Stimulated activated CD4-positive, alpha-beta T cell treated with anti-CD3 and anti-CD28 coated beads, Interleukin-15, amount 100 ng/mL, for 48 hours (primary cell): ENCODE measurements around the gene DRD3.

Experiments
- DNase-seq, 2 donors: peaks; one replicate each; pipeline ENCODE4 v3.0.0-alpha.2; 2020; ENCODE audit warnings: low read depth in 2 of 2

The DRD3 gene

DNA sequence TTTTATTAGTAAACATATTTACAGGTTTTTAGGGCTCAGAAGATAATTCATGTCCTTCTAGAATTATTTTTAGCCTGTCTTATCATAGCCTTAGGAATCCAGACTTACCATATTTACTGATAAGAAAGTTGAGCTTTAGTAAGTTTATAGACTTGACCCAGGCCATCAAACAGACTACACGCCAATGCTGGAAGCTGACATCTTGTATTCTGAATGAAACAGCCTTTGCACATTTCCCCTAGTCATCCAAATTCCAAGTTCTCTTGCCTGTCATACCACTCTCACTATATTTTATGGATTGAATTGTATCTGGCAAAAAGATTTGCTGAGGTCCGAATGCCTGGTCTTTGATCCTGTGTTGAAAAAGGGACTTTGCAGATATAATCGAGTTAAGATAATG, 58.6 kb downstream of the DRD3 start:
- DNase-seq = no peak

DNA sequence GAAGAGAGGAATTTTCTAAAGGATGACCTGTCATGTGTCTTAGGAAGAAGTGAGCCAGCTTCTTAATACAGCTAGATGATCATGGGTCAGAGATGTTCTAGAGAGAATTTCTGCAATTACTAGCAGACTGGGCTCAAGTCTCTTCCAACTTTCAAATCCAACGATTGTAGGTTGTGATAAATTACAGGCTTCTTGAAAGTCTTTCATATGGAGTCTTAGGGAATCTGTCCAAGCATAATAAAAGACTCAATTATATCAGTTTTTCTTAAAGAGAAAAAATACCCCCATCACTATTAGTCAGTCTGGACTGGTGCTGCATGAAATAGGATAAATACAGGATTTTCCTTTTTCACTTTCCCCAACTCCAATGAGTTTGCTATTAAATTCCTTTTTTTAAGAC, 59.1 kb downstream of the DRD3 start:
- DNase-seq = no peak

DNA sequence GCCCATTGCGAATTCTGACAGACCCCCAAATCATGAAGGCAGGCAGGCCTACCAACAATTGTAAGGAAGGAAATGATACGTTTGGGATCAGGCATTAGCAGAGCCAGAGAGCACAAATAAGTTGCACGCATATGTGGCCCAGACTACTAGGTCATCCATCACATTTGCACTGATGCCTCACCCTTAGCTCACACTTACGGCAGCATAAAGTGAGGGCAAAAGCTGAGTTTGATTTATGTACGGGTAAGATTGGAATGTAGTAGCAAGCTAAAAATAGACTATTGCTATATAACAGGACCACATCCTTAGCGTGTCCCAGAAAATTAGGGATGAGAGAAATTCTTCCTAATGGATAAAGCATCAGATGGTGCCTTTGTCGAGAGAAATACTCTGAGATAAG, 63.7 kb downstream of the DRD3 start:
- no peak for DNase-seq

DNA sequence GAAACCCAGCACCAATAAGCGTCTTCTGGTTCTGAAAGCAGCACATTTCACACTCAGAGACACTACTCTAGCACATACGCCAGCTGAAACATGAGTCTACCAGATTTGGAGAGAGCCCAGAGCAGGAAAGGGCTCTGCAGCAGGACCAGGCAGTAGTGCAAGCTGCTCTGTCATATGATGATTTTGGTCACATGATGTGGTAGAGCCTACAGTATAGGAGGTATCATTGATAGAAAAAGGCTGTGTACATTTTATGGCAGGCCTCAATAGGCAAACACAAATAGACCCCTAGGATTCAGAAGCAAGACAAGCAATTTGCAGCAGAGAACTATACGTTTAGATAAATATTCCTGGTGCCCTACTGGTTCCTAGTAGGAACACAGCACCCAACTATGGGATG, 64.1 kb downstream of the DRD3 start:
- no peak for DNase-seq

DNA sequence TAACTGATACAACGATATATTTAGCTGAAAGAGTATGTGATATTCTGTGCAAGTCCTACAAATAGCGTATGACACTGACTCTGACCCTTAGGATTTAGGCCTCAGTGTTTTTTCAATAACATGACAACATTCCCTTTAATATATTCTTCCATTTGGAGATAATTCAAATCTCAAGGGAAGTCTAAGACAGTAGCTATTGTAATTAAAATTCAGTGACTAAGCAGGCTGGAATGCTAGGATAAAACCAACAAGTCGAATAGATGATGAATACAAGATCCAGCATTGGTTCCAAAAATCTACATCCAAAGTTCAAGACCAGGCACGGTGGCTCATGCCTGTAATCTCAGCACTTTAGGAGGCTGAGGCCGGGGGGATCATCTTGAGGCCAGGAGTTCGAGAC, 66.2 kb downstream of the DRD3 start:
- no peak for DNase-seq

DNA sequence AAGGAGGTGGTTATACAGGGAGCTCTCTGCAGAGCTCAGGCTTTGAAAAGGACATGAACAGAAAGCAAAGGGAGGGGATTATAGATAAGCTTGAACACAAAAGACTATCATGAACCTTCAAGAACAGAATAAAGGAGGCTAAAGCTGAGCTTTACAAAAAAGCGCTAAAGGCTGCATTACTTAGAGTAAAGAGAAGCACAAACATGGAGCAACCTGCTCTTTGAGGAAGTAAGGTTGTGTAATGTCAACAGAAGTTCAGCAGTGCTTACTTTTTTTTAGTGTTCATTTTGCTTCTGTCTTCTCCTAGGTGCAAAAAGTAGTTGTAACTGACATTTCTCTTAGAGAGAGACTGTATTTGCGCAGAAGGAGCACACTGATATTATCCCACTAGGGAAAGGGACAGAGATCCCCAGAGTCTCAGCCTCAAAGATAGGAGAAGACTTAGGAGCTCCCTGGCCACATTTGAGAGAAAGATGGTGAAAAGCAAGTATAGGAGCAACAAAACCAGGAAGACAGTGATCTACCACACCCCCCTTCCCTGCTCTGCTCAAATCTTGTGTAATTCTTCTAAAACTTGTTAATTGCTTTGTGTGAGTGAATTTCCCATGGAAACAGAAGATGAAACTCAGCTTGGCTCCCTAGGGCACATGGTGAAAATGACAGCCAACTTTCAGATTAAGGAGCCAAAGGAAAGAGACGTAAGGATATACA, 67.6 kb downstream of the DRD3 start:
- no peak for DNase-seq

DNA sequence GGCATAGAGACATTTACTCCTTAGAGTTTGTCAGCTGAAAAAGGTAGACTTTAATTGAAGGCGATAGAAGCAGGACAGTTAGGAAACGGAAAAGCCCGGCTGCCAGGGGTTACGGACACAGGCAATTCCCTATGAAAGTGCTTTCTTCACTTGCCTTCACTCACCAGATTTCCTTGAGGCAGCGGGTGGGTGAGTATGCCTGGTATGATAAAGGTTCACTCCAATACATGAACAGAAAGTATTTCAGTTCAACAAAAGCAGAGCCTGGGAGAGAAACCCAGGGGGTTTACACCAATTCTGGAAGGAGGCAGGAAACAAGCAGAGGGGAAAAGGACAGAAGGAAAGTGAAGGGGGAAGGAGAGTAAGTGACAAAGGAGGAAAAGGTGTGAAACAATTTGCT, 68.4 kb downstream of the DRD3 start:
- no peak for DNase-seq

DNA sequence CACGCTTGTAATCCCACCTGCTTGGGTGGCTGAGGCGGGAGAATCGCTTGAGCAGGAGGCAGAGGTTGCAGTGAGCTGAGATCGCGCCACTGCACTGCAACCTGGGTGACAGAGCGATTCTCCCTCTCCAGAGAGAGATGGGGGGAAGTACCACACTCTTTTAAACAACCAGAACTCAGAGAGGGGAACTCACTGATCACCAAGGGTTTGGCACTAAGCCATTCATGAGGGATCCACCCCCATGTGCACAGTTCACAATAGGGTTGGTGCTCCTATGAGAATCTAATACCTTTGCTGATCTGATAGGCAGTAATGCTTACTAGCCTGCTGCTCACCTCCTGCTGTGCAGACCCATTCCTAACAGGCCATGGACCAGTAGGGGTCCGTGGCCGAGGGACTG, 70.7 kb downstream of the DRD3 start:
- no peak for DNase-seq

DNA sequence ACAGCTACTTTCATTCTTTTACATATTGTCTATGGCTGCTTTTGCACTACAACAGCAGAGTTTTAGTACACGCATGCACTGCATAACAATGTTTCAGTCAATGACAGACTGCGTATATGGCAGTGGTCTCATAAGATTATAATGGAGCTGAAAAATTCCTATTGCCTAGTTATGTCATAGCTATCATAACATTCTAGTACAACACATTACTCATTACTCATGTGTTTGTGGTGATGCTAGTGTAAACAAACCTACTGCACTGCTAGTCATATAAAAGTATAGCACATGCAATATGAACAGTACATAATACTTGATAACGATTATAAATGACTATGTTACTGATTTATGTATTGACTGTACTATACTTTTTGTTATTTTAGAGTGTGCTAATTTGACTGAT, 74.4 kb downstream of the DRD3 start:
- DNase-seq = no peak

DNA sequence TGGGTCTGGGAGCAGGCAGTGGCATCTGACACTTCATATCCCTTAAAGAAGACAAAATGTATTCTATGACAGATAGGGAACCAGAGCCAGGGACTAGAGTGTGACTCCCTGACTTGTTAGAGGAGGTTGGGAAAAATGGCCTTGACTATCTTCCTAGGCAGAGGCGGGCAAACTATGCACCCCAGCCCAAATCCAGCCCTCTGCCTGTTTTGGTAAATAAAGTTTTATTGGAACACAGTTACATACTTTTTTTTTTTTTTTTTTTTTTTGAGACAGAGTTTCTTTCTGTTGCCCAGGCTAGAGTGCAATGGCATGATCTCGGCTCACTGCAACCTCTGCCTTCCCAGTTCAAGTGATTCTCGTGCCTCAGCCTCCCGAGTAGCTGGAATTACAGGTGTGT, 75.0 kb downstream of the DRD3 start:
- DNase-seq = no peak

DNA sequence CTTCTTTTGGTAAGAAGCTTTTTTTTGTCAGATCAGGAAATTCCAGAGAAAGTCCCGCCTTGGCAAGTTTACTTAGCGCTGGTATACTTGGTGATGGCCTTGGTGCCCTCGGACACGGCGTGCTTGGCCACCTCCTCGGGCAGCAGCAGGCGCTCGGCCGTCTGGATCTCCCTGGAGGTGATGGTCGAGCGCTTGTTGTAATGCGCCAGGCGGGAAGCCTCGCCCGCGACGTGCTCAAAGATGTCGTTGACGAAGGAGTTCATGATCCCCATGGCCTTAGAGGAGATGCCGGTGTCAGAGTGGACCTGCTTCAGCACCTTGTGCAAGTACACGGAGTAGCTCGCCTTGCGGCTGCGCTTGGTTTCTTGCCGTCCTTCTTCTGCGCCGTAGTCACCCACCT, 75.7 kb downstream of the DRD3 start:
- DNase-seq = no peak

DNA sequence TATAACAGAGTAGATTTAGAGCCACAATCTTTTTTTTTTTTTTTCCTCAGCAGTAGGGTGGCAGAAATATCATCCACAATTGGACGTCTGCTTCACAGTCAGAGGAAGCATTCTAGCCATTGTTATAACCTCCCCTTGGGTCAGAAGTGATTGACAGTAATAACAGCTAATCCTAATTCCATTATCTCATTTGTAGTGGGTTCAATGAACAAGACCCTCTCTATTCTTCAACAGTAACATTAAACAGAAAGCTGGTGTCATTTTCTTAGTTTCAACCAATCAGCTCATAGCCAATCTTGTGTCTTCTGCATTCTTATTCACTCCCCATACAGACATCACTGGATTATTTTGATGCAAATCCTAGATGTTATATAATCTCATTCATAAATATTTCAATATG, 77.8 kb downstream of the DRD3 start:
- no peak for DNase-seq

DNA sequence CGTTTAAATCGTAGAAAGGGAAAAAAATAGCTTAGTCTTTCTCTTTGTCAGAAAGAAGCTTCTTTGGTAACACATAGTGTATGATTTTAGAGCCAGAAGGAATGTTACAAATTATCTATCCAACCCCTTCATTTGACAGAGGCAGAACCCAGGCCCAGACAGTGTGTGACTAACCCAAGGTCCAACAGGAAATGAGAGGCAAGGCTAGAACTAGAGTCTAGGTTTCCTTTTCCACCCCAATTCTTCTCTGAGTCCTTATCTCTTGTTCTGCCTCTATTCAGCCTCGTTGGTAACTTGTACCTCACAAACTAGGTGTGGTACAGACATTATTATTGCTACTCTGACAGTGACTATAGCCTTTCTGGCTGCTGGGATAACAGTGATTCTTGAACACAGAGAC, 83.1 kb downstream of the DRD3 start:
- DNase-seq = no peak

DNA sequence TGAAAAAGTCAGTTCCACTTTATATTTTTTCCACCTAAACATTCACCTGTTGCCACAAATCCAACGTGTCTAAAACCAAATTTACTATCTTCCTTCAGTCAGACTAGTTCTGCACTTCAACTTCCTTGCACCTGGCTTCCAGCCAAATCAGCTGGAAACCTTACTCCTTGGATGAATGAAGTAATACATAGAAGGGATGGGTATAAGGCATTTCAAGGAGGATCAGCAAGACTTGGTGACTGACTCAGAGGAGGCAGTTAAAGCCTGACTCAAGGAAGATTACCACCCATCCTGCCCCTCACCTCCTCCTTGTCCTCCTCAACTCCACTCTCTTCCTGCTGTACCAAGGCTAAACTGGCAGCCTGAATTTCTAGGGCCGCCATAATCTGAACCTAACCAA, 85.3 kb downstream of the DRD3 start:
- DNase-seq = no peak

DNA sequence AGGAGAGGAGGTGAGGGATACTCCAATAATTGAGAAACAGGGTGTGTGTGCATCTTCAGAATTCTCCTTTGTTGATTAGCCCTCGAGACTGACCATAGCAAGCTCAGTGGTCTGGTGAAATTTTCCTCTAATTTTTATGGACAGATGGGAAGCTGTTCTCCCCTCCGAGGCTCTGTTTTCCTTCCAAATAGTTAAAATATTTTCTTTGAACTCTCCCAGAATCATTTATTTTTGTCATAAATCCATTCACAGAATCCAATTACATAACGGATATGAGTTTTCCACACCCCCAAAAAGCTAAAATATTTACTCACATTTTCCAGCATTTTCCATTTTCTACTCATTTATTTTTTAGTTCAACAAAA, 85.9 kb downstream of the DRD3 start:
- DNase-seq = no peak

DNA sequence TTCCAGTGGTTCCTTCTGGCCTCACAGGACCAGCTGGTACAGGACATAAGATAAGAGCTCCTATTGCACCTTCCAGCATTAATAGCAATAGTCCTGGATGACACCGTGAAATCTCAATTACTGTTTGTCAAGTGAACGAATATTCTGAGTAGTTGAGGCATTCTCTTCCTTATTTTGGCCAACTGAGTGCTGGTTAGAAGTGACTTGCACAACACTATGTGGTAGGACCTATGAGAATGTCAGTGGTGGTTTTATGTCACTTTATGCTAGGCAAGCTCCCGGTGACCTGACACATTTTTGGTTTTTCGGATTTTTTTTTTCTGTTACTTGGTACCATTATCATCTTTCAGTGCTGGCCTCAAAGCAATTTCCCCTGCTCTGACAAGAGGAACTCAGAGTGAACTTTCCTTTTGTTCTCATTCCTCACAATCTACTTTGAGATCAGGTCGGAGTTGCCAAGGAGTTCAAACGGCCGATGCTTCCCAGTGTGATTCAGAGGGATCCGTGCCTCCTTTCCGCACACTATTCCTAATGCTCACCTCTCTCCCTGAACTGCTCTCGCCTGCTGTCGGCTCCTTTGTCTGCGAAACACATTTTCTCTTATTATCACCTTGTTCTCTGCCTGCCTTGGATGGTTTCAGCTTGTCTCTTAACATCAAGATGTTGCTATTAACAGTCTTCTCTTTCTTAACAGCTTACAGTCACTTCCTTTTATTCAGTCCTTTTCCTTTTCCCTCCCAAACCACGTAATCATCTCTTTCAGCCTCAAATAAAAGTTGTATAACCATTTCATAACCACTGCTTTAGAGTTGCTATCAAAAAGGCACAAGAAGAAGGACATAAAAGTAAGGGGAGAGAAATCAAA, 86.5 kb downstream of the DRD3 start:
- DNase-seq = no peak

DNA sequence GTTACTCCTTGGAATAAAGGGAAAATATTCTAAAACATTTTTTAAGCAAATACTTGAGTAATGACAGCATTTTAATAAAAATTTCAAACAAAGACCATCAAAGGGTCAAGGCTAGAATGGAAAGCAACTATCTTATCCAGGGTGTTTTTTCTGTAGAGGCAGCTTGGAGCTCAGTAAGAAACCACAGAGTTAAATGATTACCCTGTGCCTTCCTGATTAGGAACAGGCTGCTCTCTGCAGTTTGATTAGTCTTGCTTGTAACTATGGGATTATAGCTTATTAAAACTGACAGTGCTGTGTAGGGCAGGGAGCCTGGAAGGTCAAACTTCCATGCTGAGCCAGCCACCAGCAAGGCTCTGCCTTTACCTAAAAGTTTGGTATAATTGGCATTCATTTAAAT, 89.2 kb downstream of the DRD3 start:
- DNase-seq = no peak

DNA sequence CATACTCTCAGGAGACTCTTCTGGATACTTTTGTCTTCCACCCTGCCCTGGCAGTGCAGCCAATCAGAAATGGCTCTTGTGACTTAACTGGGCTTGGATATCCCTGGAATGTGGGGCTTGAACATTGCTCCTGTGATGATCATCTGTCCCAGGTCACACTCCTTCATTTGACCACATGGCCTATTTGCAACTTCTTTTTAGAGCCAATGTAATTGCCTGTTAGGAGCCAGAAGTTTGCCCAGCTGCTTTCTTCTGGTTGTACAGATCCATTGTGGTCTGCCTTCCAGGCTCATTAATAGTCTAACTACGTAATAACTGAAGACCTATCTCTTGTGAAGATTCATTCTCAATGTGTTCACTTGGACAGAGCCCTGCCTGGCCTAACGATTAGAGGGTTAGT, 92.5 kb downstream of the DRD3 start:
- no peak for DNase-seq

DNA sequence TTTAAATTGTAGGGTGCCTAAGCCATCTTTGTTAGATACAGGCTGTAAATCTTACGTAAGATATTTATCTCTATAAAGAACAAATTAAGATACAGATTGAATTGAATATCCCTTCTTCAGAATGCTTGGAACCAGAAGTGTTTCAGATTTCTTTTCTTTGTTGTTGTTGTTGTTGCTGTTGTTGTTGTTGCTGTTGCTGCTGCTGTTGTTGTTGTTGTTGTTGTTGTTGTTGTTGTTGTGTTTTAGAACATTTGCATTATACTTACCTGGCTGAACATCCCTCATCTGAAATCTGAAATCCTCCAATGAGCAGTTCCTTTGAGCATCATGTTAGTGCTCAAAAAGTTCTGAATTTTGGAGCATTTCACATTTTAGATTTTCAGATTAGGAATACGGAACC, 95.7 kb downstream of the DRD3 start:
- no peak for DNase-seq

DNA sequence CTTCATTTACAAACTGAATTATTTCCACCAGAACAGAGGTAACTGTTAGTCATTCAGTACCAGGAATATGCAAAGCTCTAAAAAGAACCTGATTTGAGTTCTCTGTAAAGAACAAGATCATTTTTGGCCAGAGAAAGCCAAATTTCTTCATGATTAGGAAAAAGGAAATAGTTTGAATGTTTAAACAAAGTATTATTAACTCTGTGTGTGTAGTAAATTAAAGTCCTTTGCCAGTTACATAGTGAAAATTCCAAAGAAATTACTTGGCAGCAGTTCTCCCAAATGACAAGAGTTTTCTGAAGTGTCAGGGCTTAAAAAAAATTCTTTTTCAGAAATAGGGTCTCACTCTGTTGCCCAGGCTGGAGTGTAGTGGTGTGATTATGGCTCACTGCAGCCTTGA, 97.8 kb downstream of the DRD3 start:
- DNase-seq = no peak

DNA sequence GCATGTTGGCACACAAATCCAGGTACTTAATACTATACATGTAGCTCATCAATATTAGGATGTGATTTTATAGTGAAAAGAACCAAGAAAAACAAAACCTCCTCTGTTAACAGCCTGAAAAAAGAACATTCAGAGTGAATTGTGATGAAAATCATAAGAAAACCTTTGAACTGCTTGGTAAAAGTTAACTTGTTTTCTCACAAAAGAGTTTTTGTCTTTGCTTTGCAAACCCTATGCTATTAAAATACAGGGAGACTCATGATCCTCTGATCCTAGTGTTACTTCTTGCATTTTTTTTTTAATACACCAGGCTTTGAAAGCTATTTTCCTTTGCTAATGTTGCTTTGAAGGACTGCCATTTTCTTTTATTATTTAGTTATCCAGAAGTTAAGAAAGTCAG, 98.7 kb downstream of the DRD3 start:
- no peak for DNase-seq

DNA sequence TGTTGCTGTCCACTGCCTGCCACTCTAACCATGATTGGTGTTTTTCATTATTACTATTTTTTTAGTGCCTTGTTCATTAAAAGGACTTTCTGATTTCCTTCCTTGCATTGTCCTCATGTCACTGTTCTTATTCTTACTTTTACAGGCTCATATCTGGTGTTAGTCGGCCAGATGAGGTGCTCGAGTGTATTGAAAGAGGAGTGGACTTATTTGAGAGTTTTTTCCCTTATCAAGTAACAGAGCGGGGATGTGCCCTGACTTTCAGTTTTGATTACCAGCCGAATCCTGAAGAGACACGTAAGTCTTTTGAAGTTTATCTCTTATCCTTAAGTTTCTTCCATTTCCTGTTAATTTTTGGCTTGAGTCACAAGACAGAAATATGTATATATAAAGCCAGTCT, 99.1 kb downstream of the DRD3 start:
- DNase-seq = no peak

DNA sequence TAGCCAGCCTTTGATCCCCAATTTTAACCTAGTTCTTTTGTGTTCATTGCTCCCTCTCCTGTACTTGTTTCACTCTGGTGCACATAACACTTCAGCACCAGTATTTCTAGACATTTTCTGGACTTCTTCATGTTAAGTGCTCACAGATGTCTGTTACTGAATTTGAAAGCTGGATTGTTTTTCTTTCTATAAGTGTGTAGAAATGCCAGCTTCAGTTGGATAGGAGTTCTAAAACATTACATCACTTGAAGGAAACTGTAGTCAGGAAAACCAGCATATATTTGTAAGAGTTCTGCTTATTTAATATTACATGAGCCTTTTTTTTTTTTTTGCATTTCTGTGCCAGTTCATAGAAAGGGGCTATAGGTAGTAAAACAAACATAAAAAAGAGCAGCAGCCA, 100.7 kb downstream of the DRD3 start:
- DNase-seq = no peak
